Activated gamma-delta T cell (primary cell): Measurements from ENCODE around the gene FOXP2.
"Not testable (repeated sequence)": the region's sequence is repeated elsewhere in the genome, so short reads cannot be mapped to it uniquely, and the experiment has no call there.

Experiments
- DNase-seq: peaks from one replicate; lab custom pipeline; 2025; lab: John Stamatoyannopoulos, UW

FOXP2 gene

GRCh38 chr7:114502454-114503254 lies 88.0 kb downstream of the FOXP2 start:
- no peak for DNase-seq

- DNase-seq = no peak
Observed at GRCh38 chr7:114504586-114504985, 90.0 kb downstream of the FOXP2 start.

GRCh38 chr7:114507381-114507780 lies 92.8 kb downstream of the FOXP2 start:
- no peak for DNase-seq

GRCh38 chr7:114508086-114508485 lies 93.5 kb downstream of the FOXP2 start:
- DNase-seq = no peak

- not testable (repeated sequence) for DNase-seq
Observed at GRCh38 chr7:114510824-114511223, 96.2 kb downstream of the FOXP2 start.

GRCh38 chr7:114519240-114519639 lies 104.6 kb downstream of the FOXP2 start:
- no peak for DNase-seq

GRCh38 chr7:114522081-114522480 lies 107.5 kb downstream of the FOXP2 start:
- DNase-seq = no peak

GRCh38 chr7:114527589-114527988 lies 113.0 kb downstream of the FOXP2 start:
- no peak for DNase-seq

GRCh38 chr7:114530057-114530611 lies 115.5 kb downstream of the FOXP2 start:
- no peak for DNase-seq

GRCh38 chr7:114531326-114531725 lies 116.7 kb downstream of the FOXP2 start:
- DNase-seq = no peak

- no peak for DNase-seq
Observed at GRCh38 chr7:114533131-114533530, 118.5 kb downstream of the FOXP2 start.

- DNase-seq = no peak
Observed at GRCh38 chr7:114534953-114535352, 120.3 kb downstream of the FOXP2 start.

GRCh38 chr7:114539575-114539974 lies 125.0 kb downstream of the FOXP2 start:
- DNase-seq = no peak

GRCh38 chr7:114540291-114540690 lies 125.7 kb downstream of the FOXP2 start:
- no peak for DNase-seq

GRCh38 chr7:114547346-114547745 lies 132.7 kb downstream of the FOXP2 start:
- DNase-seq = not testable (repeated sequence)

- DNase-seq = no peak
Observed at GRCh38 chr7:114548081-114548980, 133.7 kb downstream of the FOXP2 start.

- DNase-seq = no peak
Observed at GRCh38 chr7:114554781-114555537, 140.3 kb downstream of the FOXP2 start.

GRCh38 chr7:114567416-114567815 lies 152.8 kb downstream of the FOXP2 start:
- no peak for DNase-seq

- no peak for DNase-seq
Observed at GRCh38 chr7:114569220-114569619, 154.6 kb downstream of the FOXP2 start.

GRCh38 chr7:114574384-114574783 lies 159.8 kb downstream of the FOXP2 start:
- no peak for DNase-seq

- DNase-seq = no peak
Observed at GRCh38 chr7:114575098-114575497, 160.5 kb downstream of the FOXP2 start.

- DNase-seq = not testable (repeated sequence)
Observed at GRCh38 chr7:114580963-114581362, 166.3 kb downstream of the FOXP2 start.
